Stomach (tissue), 4 donors: Measurements from ENCODE around the gene PRDM2.

Source experiments
- CTCF ChIP-seq, 7 experiments: fragments of 450-650 bp in 4 of 7; fragments of 200-600 bp in 3 of 7; sonication (generic) in 3 of 7; IDR thresholded peaks; one replicate each; pipeline ENCODE4 v1.5.1; 2016 to 2019; ENCODE audit warnings: antibody characterized with exemption in 7 of 7, control low read depth in 2 of 7, mild to moderate bottlenecking in 1 of 7
- POLR2A ChIP-seq, 4 donors: fragments of 450-650 bp; IDR thresholded peaks; one replicate each; pipeline ENCODE4 v1.6.1; 2016; ENCODE audit warnings: antibody characterized with exemption in 4 of 4, control low read depth in 2 of 4, mild to moderate bottlenecking in 1 of 4, moderate library complexity in 1 of 4

- TF ChIP-seq POLR2A (IDR thresholded peaks at IDR 0.05) (no peak), CTCF (IDR thresholded peaks at IDR 0.05) (no peak)
These were observed 173.0 kb downstream of the PRDM2 start for GRCh38 chr1:13873032-13873431.
